Measurements from ENCODE around the gene DLEC1.
"Not testable (repeated sequence)": the region's sequence is repeated elsewhere in the genome, so short reads cannot be mapped to it uniquely, and the experiment has no call there.

Gene DLEC1

GRCh38 chr3:38022896-38023709 lies 15.9 kb upstream of the DLEC1 start:
- no peak for TF ChIP-seq POLR2A (IDR thresholded peaks at IDR 0.05; ENCODE audit: low read depth, low read length)
- no peak for TF ChIP-seq POLR2AphosphoS5 (IDR thresholded peaks at IDR 0.05; ENCODE audit: low read depth, low read length)
- no peak for TF ChIP-seq TAF1 (IDR thresholded peaks at IDR 0.05; ENCODE audit: borderline replicate concordance, low read depth, low read length)
- no peak for DNase-seq (ENCODE audit: insufficient read length)
- no peak for FAIRE-seq

GRCh38 chr3:38026856-38027255 lies 12.2 kb upstream of the DLEC1 start:
- no peak for DNase-seq (ENCODE audit: insufficient read length)
- no peak for TF ChIP-seq POLR2A (IDR thresholded peaks at IDR 0.05; ENCODE audit: low read depth, low read length)
- no peak for TF ChIP-seq TAF1 (IDR thresholded peaks at IDR 0.05; ENCODE audit: borderline replicate concordance, low read depth, low read length)
- no peak for TF ChIP-seq POLR2AphosphoS5 (IDR thresholded peaks at IDR 0.05; ENCODE audit: low read depth, low read length)
- FAIRE-seq = no peak

- no peak for DNase-seq (ENCODE audit: insufficient read length)
- no peak for TF ChIP-seq POLR2AphosphoS5 (IDR thresholded peaks at IDR 0.05; ENCODE audit: low read depth, low read length)
- no peak for TF ChIP-seq POLR2A (IDR thresholded peaks at IDR 0.05; ENCODE audit: low read depth, low read length)
- no peak for TF ChIP-seq TAF1 (IDR thresholded peaks at IDR 0.05; ENCODE audit: borderline replicate concordance, low read depth, low read length)
- FAIRE-seq = no peak
Measured at GRCh38 chr3:38027466-38028465, 11.2 kb upstream of the DLEC1 start.

- FAIRE-seq = no peak
- TF ChIP-seq POLR2A (IDR thresholded peaks at IDR 0.05; ENCODE audit: low read depth, low read length) (no peak), POLR2AphosphoS5 (IDR thresholded peaks at IDR 0.05; ENCODE audit: low read depth, low read length) (no peak), TAF1 (IDR thresholded peaks at IDR 0.05; ENCODE audit: borderline replicate concordance, low read depth, low read length) (no peak)
- no peak for DNase-seq (ENCODE audit: insufficient read length)
Measured at GRCh38 chr3:38028621-38029361, 10.2 kb upstream of the DLEC1 start.

- TF ChIP-seq POLR2AphosphoS5 (IDR thresholded peaks at IDR 0.05; ENCODE audit: low read depth, low read length) (no peak), POLR2A (IDR thresholded peaks at IDR 0.05; ENCODE audit: low read depth, low read length) (no peak), TAF1 (IDR thresholded peaks at IDR 0.05; ENCODE audit: borderline replicate concordance, low read depth, low read length) (no peak)
- DNase-seq (ENCODE audit: insufficient read length) (no peak), FAIRE-seq (no peak)
Measured at GRCh38 chr3:38029400-38030125, 9.4 kb upstream of the DLEC1 start, which contains the start of gene PLCD1. TSS of gene PLCD1 (minus strand) at chr3:38029642. CDS start at chr3:38029539, 103 bp downstream.

- FAIRE-seq (no peak), DNase-seq (ENCODE audit: insufficient read length) (no peak)
- no peak for TF ChIP-seq POLR2A (IDR thresholded peaks at IDR 0.05; ENCODE audit: low read depth, low read length)
Measured at GRCh38 chr3:38030126-38031021, 8.6 kb upstream of the DLEC1 start.

- DNase-seq (ENCODE audit: insufficient read length) = no peak
- TF ChIP-seq TAF1 (IDR thresholded peaks at IDR 0.05; ENCODE audit: borderline replicate concordance, low read depth, low read length) (no peak), POLR2AphosphoS5 (IDR thresholded peaks at IDR 0.05; ENCODE audit: low read depth, low read length) (no peak), POLR2A (IDR thresholded peaks at IDR 0.05; ENCODE audit: low read depth, low read length) (no peak)
- FAIRE-seq = no peak
Measured at GRCh38 chr3:38031022-38031994, 7.7 kb upstream of the DLEC1 start.

GRCh38 chr3:38032328-38032865 lies 6.6 kb upstream of the DLEC1 start:
- DNase-seq (ENCODE audit: insufficient read length) (no peak), FAIRE-seq (no peak)
- no peak for TF ChIP-seq POLR2A (IDR thresholded peaks at IDR 0.05; ENCODE audit: low read depth, low read length)

- not testable (repeated sequence) for FAIRE-seq; DNase-seq (ENCODE audit: insufficient read length)
Measured at GRCh38 chr3:38033586-38033985, 5.4 kb upstream of the DLEC1 start.

- not testable (repeated sequence) for FAIRE-seq; DNase-seq (ENCODE audit: insufficient read length)
Measured at GRCh38 chr3:38034335-38034734, 4.7 kb upstream of the DLEC1 start.

Measured in GM12892 (cell line).